ENCODE data around the gene SF3B2.
"Not testable (repeated sequence)": the region's sequence is repeated elsewhere in the genome, so short reads cannot be mapped to it uniquely, and the experiment has no call there.

The SF3B2 gene

DNA sequence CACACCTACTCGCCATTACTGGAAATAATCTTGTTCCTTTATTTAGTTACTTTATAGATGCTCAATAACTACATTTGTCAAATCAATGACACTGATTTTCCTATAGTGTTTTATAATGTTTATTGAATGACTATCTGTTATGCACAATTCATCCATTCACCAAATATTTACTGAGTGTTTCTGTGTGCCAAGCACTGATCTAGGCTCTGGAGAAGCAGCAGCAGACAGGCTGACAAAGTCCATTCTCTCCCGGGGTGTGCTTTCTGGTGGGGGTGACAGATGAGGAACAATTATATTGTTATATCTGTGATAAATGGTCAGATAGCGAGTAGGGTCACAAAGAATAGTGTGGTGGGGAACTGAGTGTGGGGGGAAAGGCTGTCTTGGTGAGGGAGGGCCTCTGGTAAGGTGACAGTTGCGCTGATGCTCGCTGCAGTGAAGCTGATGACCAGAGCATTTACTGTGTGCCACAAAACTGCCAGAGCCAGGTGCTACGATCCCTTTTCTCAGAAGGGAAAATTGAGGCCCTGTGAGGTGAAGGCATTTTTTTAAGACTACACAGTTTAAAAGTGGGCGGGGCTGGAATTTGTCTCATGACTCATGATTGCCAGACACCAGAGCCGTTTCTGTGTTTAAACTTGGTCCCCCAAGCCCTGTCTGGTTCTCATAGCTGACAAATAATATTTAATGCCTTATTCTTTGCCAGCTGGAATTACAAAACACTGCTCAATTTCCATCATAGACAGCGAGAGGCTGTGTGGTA is 28.1 kb downstream of the SF3B2 start:
- peak; percentile 63 for DNase-seq

DNA sequence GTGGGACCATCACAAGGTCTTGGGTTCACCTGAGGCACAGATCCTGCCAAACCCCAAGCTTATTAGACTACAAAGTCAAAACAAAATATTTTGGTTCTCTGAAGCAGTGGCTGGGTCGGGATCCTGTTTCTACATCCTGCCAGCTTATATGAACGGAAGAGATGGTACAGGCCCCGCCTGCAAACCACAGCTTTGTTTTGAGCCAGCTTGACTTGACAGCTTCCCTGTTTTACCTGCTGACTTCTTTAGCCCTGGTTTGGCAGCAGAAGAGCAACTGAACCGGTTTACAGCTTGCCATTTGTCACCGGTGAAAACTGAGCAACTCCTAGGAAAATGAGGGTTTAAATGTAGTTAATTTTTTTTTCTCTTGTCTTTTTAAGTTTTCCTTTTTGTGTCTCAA is 29.3 kb downstream of the SF3B2 start:
- DNase-seq, result peak; percentile 79

DNA sequence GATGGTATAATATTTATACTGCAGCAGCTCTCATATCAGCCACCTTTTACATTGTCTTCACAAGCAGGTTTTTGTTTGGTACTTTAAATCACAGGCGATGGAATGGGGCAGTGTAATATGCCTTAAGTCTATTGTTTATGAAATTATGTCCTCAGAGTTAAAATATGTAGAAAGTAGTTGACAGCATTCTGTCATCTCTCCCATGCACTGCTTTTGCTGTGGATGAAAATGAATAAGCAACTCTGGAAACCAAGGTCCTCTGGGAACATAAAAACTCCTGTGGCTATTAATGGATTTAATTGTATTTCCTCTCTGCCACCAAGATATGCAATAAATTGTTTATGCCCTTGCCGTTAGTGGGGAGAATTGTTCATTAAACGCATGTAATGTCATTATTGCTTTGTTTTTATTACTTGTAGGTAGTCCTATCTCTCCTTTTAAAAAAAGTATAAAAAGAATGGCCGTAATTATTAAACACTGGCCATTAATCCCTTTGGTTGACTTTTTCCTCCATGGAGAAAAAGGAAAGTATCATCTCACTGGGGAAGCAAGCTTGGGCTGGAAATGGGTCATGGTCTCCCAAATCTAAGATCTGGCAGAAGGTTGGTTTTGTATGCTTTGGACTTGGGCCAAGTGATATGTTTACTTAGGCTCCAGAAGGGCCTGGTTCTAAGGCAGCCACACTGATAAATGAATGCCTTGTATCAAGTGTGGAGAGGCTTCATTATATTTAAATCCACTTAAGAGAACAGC is 31.0 kb downstream of the SF3B2 start:
- no peak for DNase-seq

DNA sequence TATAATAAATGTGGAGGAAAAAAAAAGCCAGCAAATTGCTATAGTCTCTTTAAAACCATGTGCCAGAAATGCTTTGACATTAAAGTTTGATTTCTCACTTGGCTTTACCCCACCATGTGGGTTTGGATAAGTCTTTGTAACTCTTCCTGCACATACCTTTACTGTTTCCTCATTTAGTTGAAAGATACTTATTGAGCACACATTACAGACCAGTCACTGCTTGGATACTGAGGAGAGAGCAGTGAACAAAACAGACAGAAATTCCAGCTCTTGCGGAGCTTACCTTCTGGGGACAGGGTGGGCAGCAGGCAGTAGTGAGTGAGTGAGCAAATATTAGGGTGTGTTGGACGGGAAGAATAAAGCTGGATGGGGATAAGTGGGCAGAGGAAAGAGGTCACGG is 31.6 kb downstream of the SF3B2 start:
- DNase-seq, result no peak

DNA sequence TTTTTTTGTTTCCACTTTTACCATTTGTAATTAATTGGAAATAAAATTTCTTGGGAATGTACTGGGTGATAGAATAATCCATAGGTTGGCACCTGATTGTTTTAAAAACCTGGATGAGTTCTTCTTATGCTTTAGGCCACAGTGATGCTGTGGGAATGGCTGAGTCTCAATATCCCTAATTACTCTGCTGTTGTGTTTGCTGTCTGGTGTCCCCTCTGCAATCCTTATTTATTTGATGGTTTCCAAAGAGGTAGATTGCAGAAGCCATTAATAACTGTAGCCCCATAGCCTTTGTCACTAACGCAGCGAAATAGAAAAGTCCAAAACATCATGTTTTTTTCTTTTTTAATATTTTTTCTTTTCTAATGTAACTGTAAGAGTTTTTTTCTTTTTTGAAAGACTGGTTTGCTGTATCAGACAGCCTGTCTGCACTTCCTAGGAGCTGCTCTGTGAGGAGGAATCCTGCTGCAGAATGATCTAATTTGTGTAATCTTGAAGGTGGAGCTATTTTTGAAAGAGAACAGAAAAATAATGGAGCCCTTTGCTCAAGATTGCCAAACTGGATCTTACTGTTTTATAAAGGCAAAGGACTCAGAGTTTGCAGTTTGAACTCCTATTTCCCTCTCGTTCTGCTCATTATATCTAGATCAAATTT is 32.8 kb downstream of the SF3B2 start:
- no peak for DNase-seq

DNA sequence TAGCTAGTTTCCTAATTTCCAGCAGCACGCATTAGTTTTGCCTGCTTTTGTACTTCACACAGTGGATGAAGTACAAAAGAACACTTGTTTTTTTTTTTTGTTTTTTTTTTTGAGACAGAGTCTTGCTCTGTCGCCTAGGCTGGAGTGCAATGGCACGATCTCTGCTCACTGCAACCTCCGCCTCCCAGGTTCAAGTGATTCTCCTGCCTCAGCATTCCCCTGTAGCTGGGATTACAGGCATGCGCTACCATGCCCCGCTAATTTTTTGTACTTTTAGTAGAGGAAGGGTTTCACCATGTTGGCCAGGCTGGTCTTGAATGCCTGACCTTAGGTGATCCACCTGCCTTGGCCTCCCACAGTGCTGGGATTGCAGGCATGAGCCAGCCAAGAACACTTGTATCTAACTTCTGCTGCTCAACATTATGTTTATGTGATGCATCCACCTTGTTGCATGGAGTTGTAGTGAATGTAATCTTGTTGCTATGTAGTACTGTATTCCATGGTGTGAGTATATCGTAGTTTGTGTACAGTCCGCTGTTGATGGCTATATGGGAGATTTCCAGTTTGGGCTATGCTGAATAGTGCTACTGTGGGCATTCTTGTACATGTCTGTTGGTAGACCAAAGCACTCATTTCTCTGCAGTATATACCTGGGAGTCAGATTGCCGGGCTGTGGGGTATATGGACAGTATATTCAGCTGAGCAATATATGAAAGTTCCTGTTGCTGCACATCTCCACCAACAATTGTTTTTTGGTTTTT is 35.2 kb downstream of the SF3B2 start:
- DNase-seq, result no peak

DNA sequence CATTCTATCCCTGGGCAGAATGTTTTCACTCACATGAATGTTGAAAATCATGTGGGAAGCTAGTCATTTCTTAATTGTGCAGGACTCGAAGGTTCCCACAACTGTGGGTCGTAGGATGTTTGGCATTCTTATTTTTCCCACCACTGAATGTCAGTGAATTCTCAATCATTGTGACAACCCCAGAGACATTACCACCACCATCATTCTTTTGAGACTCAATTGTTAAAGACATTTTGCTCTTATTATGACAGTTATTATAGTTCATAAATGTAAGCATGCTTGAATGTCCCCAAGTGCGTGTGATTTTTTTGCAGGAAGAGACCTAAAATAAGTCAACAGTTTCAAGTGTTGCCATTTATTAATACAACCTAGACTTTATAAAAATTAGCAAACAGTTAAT is 36.9 kb downstream of the SF3B2 start:
- no peak for DNase-seq

DNA sequence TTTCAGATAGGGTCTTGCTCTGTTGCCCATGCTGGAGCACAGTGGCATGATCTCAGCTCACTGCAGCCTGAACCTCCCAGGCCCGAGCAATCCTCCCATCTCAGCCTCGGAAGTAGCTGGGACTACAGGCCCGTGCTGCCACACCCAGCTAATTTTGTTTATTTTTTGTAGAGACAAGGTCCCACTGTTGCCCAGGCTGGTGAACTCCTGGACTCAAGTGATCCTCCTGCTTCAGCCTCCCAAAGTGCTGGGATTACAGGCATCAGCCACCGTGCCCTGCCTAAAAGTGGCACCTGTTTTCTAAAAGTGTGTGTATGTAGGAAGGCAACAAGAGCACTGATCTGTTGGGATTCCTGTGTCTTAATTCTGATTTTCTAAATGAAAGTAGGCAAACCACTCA is 38.1 kb downstream of the SF3B2 start:
- no peak for DNase-seq

DNA sequence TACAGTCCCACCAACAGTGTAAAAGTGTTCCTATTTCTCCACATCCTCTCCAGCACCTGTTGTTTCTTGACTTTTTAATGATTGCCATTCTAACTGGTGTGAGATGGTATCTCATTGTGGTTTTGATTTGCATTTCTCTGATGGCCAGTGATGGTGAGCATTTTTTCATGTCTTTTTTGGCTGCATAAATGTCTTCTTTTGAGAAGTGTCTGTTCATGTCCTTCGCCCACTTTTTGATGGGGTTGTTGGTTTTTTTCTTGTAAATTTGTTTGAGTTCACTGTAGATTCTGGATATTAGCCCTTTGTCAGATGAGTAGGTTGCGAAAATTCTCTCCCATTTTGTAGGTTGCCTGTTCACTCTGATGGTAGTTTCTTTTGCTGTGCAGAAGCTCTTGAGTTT is 40.0 kb downstream of the SF3B2 start:
- not testable (repeated sequence) for DNase-seq

DNA sequence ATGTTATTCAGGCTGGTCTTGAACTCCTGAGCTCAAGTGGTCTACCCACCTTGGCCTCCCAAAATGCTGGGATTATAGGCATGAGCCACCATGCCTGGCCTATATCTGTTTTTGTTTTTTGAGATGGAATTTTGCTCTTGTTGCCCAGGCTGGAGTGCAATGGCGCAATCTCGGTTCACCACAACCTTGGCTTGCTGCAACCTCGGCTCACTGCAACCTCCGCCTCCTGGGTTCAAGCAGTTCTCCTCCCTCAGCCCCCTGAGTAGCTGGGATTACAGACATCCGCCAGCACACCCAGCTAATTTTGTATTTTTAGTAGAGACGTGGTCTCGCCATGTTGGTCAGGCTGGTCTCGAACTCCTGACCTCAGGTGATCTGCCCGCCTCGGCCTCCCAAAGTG is 47.6 kb downstream of the SF3B2 start:
- not testable (repeated sequence) for DNase-seq

DNA sequence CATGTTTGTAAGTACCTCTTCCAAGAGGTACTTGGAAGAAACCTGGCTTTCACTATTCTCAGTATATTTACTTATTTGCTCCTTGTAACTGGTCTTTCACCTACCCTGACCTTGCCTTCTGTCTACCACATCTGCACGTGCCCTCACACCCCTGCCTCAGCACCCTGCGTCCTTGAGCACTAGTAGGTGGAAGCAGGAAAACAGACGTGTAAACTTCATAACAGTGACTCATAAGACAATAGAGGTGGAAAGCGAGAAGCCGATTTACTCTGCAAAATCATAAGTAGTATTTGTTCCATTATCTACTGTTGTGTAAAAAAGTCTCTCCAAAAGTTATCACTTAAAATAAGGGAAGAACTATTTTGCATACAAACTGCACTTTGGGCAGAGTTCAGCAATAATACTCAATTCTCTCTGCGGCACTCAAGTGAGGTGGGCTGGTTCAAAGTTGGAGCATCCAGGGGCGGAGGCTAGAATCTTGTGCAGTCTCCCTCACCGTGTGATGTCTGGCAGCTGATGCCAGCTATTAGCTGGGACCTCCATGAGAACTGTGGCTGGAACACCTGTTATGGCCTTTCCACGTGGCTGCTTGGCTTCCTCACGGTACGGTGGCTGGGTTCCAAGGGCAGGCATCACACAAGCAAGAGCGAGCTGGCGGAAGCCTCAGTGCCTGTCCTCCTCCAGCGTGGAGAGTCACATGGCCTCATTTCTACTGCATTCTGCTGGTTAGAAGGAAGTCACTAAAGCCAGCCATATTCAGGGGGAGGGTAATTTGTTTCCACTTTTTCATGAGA is 48.3 kb downstream of the SF3B2 start:
- DNase-seq, result peak; percentile 73

DNA sequence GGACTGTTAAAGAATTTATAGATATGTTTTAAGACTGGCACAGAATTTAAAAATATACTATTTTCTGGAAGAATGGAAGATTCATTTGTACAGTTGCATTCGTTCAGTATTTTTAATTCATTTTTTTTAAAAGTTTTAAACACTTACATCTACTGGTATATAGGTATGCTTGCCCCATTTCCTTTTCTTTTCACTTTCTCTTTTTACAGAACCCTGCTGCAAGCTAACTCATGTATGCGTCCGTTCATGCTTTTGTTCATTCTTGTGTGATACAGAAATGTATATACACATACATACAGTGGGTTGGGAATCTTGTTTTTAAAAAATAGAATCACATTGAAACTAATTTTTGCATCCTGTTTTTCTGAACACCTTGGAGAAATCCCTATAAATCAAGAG is 48.9 kb downstream of the SF3B2 start:
- no peak for DNase-seq

DNA sequence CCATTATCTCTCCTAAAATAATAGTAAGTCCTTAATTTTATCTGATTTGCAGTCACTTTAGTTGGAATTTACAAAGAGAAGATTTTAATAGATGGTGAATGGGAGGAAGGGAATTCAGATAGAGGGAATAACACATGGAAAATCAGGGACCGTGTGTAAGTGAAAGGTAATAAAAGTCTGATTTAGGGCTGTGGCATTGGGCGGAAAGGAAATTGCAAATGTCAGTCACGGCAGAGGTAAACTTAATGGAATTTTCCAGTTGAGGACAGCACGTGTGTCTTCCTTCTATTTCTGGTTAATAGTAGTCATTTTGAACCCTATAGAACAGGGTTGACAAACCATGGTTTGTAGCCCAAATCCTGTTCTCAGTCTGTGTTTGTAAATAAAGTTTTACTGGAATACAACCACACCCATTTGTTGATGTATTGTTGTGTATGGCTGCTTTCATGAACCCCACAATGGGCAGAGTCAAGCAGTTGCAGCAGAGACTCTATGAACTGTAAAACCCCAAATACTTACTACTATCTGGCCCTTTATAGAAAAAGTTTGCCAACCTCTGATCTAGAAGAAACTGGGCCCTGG is 52.0 kb downstream of the SF3B2 start:
- DNase-seq, result no peak

DNA sequence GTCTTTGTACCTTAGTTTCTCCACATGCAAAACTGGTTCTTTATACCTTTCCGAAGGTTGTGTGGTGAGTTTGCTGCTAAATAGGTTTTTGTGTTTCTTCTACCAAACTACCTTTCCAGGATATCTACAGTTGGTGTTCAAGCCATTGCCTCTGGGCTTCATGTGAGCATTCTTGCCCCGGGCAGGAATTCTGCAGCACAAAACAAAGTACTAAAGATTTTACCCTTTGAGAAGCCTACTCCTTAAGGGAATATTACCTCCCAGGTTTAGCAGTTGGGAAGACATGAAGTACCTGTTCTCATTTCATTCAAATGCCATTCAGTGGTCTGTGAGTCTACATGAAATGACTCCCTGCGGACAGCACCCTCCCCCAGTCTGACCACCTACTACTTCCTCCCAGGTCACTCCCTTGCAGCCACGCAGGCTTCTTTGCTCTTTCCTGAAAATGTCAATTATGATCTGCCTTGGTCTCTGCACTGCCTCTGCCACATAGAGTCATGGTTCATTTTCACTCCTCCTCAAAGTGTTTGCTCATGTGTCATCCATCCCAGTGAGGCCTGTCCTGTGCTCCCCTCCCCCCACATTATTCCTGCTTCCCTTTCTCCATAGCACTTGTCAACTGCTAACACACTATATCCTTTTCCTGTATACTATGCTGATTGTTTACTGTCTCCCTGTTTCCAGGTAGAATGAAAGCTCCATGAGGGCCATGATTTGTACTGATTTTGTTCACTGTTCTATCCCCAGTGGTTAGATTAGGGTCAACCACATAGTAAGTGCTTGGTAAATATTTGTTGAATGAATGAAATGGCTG is 54.8 kb downstream of the SF3B2 start:
- peak; percentile 35 for DNase-seq

DNA sequence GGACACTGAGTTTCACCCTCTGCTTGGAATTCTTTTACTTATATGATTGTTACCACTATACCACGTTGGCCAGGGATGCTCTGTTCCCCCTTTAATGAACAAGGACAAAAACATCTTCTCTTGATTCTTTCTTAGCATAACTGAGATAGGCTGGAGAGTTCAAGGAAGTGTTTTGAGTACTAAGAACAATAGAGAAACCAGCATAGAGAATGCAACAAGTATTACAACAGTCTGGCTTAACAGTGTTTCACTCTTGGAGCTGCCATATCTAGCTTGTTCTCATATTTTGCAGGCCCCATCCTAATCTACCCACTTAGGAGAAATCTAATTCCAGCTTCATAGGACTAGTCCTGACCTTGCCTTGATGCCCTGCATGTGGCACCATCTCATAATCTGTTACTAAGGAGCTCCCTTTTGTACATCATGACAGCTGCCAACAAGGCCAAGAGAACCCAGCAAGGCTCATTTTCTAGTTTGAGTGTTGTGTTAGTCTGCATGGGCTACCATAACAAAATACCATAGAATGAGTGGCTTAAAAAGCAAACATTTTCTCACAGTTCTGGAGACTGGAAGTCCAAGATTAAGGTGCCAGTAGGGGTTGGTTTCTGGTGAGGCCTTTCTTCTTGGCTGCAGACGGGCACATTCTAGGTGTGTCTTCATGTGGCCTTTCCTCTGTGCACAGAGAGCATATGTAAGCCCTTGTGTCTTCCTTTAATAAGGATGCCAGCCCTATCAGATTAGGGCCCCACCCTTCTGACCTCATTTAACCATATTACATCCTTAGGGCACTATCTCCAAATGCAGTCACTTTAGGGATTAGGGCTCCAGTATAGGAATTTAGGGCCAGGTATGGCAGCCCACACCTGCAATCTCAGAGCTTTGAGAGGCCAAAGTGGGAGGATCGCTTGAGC is 55.7 kb downstream of the SF3B2 start:
- no peak for DNase-seq

DNA sequence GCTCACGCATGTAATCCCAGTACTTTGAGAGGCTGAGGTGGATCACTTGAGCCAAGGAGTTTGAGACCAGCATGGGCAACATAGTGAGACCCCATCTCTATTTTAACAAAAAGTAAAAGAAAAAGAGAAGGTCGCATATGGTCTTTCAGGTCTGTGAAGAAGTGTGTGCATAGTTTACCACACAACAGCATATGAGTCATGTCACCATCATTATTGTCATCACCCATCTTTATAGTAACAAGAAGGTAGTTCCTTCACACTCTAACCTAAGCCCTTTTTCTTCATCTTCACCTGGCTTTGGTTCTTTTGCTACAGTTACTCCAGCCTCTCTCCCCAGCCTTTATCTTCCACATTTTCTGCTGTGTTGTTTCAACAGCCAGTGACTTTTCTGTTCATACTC is 57.1 kb downstream of the SF3B2 start:
- DNase-seq, result no peak

DNA sequence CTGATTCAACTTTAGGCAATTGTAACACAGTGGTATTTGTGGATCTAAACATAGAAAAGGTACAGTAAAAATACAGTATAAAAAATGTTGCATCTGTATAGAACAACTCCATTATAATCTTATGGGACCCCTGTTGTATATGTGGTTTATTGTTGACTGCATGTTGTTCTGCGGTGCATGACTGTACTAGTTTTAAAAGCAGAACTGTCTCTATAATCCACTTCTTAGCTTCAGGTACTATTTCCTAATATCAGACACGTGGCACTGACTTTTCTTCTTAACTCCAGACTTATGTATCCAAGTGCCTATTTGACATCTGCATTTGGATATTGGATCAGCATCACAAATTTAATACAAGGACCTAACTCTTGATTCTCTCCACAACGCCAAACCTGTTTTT is 59.0 kb downstream of the SF3B2 start:
- no peak for DNase-seq

DNA sequence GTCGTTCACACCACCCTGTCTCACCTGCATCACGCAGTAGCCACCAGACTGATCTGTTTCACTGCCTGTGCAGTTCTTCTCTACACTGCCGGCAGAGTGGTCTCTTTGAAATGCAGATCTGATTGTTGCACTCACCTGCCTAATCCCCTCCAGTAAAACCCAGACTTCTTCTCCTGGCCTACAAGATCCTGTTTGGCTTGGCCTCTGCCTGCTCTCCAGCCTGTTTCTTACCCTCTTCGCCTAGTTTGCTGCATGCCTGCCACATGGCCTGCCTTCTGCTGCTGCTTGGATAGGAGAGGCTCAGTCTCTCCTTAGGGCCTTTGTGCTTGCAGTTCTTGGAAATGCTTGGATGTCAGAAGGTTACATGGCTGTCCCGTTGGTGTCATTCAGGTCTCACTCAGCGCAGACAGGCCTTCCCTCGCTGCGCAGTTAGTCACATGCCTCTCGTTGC is 59.9 kb downstream of the SF3B2 start:
- DNase-seq, result no peak

DNA sequence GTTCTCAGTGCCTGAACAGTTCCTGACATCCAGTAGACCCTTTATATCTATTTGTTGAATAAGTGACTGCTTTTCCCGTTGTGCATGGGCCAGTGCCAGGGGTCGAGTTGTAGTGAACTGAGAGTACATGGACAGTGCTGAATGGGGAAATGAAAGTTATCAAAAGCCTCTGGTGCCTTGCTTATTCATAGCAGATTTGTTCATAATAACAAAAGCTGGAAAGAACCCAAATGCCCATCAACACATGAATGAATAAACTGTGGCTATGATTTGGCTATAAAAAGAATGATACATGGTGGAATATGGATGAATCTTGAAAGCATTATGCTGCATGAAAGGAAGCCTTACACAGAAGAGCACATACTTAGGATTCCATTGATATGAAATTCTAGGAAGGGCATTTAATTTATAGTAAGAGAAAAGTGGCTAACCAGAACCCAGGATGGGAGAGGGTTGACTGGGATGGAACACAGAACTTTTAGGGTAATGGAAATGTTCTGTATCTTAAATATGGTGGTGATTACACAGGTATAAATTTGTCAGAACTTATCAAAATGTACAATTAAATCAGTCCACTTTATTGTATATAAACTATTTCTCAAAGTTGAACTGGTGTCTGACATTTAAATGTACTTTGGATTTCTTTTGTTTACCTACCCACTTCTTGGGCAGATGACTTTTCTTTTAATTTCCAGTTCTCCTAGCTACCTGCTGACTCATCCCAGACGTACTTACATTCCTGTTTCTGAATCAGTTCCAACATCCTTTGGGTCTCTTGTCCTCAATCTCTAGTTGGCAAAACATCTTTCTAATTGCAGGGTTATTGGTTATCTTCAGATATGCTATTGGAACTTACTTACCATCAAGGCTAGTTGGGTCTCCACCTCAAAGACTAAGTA is 60.7 kb downstream of the SF3B2 start:
- no peak for DNase-seq
